Measurements from ENCODE around the gene AQP1.
A peak's percentile ranks its signal among the peaks of the same experiment; 100 is the strongest.

DNA sequence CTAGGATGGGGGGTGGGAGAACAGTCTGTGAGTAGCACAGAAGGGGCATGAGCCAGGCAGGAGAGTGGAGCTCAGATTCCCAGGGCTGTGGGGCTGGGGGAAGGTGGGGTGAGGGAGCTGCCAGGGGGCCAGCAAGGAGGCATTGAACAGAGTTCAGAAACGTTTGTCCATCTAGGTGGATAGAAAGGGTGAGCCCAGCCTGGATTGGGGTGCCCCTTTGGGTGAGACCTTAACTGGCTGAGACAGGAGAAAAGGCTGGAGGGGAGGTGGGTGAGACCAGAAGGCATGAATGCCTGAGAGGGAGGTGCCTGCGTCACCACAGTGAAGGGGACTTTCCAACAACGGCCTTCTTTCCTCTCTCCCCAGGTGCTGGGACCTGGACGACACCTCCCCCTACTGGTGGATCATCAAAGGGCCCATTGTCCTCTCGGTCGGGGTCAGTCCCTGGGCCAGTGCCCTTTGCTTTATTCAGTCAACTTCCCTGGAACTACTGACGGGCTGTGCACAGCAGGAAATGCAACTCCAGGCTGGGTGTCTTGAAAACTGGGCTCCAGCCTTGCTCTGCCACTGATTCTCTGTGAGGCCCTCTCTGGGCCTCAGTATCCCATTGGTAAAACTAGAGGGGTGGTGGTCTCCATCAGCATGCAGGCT is 63.1 kb downstream of the AQP1 start:
- TF ChIP-seq EZH2 (IDR thresholded peaks at IDR 0.05; ENCODE audit: borderline replicate concordance, low read length) = no peak
- TF ChIP-seq, protein P1, sequence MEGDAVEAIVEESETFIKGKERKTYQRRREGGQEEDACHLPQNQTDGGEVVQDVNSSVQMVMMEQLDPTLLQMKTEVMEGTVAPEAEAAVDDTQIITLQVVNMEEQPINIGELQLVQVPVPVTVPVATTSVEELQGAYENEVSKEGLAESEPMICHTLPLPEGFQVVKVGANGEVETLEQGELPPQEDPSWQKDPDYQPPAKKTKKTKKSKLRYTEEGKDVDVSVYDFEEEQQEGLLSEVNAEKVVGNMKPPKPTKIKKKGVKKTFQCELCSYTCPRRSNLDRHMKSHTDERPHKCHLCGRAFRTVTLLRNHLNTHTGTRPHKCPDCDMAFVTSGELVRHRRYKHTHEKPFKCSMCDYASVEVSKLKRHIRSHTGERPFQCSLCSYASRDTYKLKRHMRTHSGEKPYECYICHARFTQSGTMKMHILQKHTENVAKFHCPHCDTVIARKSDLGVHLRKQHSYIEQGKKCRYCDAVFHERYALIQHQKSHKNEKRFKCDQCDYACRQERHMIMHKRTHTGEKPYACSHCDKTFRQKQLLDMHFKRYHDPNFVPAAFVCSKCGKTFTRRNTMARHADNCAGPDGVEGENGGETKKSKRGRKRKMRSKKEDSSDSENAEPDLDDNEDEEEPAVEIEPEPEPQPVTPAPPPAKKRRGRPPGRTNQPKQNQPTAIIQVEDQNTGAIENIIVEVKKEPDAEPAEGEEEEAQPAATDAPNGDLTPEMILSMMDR (conservative IDR thresholded peaks at IDR 0.05 in 1 of 2, IDR thresholded peaks at IDR 0.05 in 1 of 2; ENCODE audit: extremely low read depth in 1 of 2, insufficient read depth in 1 of 2, low read depth in 1 of 2, low read length in 2 of 2) = peak; percentile 89 to 93
